Measurements from ENCODE around the gene DNAJC19. TPM values are rescaled to one million over a fixed set of nuclear protein-coding genes. Genes with fewer than 3 reads are reported as not detected.
"Not testable (repeated sequence)": the region's sequence is repeated elsewhere in the genome, so short reads cannot be mapped to it uniquely, and the experiment has no call there.

The DNAJC19 gene
- 10 to 100 TPM; 27.0 to 47.6 (median 38.4) TPM for total RNA-seq

DNA sequence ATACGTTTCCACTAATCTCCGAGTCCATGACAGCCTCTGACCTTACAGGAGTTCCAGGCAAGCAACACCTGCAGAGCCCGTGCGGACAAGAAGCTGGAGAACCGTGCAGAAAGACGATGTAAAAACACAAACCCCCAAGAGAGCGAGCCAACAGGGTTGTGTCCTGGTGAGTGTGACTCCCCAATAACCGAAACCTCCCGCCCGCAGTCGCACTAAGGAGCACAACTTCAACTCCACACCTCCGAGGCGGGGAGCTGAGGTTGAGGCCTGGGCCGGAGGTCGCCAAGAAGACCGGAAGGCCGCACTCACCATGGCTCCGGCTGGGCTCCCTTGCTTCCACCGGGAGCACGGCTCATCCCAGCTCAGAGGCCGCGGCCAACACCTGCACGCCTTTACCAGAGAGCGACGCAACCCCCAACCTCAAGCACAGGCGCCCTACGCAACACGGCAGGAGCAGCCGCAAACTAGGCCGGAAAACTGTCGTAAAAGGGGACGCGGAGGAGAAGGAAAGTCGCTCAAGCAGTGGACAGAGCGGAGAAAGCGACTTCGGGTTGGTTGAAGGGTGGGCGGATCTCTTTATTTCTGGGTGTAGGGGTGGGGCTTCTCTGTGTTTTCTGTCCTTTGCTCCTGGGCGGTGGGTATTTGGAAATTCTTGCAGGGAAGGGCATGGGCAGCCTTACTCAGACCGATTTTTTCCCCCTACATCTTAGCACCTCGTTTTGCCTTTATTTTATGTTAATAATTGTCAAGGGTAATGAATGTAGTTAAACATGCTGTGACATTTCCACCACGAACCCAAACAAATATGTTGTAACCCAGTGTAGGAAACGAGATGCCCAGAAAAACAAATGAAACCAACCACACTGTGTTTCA, at the start of gene DNAJC19:
TSS of gene DNAJC19 (minus strand) at position 446 of the 873 bp plus-strand sequence. CDS start at position 312, 134 bp downstream.
- peak; percentile 92 to 98 (median 97) for ATAC-seq (replicated peaks in 6 of 8)
- Histone ChIP-seq H3K4me3 (peak within 1 kb of the TSS; percentile 47 to 90 (median 59)), H3K27ac (peak within 1 kb of the TSS; percentile 68 to 82), H3K4me1 (replicated peaks in 1 of 2) (peaks cover 9 to 11% of the 10 kb centered on the region in 2 donors)
- in situ Hi-C loops (cut with MboI; ENCODE audit: low pct_unique_long_range_greater_than_20kb in 2 of 9, low sequenced_read_pairs in 9 of 9, unreplicated experiment in 9 of 9), result no loop called here
- 0 to 3% (median 0%) methylated on average over 2 to 37 of the region's 43 CpGs; no CpG with 5 or more reads in 2 of the 10 experiments for WGBS, 10 experiments

GRCh38 chr3:181030948-181031347, 41.4 kb upstream of the DNAJC19 start:
- in situ Hi-C loops (cut with MboI; ENCODE audit: low pct_unique_long_range_greater_than_20kb in 2 of 9, low sequenced_read_pairs in 9 of 9, unreplicated experiment in 9 of 9), result no loop called here
- no peak overlapping the region for H3K4me3 ChIP-seq
- H3K27ac ChIP-seq, result no peak overlapping the region
- no peak for ATAC-seq (replicated peaks in 6 of 8)
- no peaks in the 10 kb centered on the region for H3K4me1 ChIP-seq (replicated peaks in 1 of 2)

DNA sequence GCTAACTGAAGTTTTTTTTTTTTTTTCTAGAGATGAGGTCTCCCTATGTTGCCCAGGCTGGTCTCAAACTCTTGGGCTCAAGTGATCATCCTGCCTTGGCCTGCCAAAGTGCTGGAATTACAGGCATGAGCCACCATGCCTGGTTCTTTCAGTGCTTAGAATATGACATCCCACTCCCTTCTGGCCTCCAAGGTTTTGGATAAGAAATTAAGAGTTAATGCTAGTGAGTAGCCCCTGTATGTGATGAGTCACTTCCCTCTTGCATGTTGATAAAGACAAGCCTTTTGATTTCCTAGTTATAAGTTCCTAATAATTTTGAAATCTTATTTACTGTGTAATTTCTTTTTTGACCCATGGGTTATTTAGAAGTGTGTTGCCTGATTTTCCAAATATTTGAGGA, 35.7 kb upstream of the DNAJC19 start:
- in situ Hi-C loops (cut with MboI; ENCODE audit: low pct_unique_long_range_greater_than_20kb in 2 of 9, low sequenced_read_pairs in 9 of 9, unreplicated experiment in 9 of 9), result no loop called here
- H3K27ac ChIP-seq, result no peak overlapping the region
- ATAC-seq (replicated peaks in 6 of 8), result no peak
- no peaks in the 10 kb centered on the region for H3K4me1 ChIP-seq (replicated peaks in 1 of 2)
- H3K4me3 ChIP-seq, result no peak overlapping the region

- 0 to 95% (median 80%) methylated on average over 1 to 2 of the region's 2 CpGs; no CpG with 5 or more reads in 1 of the 10 experiments for WGBS, 10 experiments
- H3K4me1 ChIP-seq (replicated peaks in 1 of 2), result no peaks in the 10 kb centered on the region
- H3K27ac ChIP-seq, result no peak overlapping the region
- H3K4me3 ChIP-seq, result no peak overlapping the region
- in situ Hi-C loops (cut with MboI; ENCODE audit: low pct_unique_long_range_greater_than_20kb in 2 of 9, low sequenced_read_pairs in 9 of 9, unreplicated experiment in 9 of 9), result no loop called here
- ATAC-seq (replicated peaks in 6 of 8), result no peak
Measured at GRCh38 chr3:181017690-181018089, 28.2 kb upstream of the DNAJC19 start.

- Histone ChIP-seq H3K27ac (no peak overlapping the region), H3K4me1 (replicated peaks in 1 of 2) (no peaks in the 10 kb centered on the region), H3K4me3 (no peak overlapping the region)
- 29 to 80% (median 52%) methylated on average over 1 to 4 of the region's 5 CpGs; no CpG with 5 or more reads in 3 of the 10 experiments for WGBS, 10 experiments
- no peak for ATAC-seq (replicated peaks in 6 of 8)
- in situ Hi-C loops (cut with MboI; ENCODE audit: low pct_unique_long_range_greater_than_20kb in 2 of 9, low sequenced_read_pairs in 9 of 9, unreplicated experiment in 9 of 9), result no loop called here
Measured at GRCh38 chr3:181009225-181009624, 19.7 kb upstream of the DNAJC19 start.

GRCh38 chr3:181008796-181009195, 19.3 kb upstream of the DNAJC19 start:
- Histone ChIP-seq H3K4me1 (replicated peaks in 1 of 2) (no peaks in the 10 kb centered on the region), H3K27ac (no peak overlapping the region), H3K4me3 (no peak overlapping the region)
- 0 to 86% (median 17%) methylated on average over 1 of the region's 1 CpG; no CpG with 5 or more reads in 3 of the 10 experiments for WGBS, 10 experiments
- ATAC-seq (replicated peaks in 6 of 8), result no peak
- in situ Hi-C loops (cut with MboI; ENCODE audit: low pct_unique_long_range_greater_than_20kb in 2 of 9, low sequenced_read_pairs in 9 of 9, unreplicated experiment in 9 of 9), result no loop called here

DNA sequence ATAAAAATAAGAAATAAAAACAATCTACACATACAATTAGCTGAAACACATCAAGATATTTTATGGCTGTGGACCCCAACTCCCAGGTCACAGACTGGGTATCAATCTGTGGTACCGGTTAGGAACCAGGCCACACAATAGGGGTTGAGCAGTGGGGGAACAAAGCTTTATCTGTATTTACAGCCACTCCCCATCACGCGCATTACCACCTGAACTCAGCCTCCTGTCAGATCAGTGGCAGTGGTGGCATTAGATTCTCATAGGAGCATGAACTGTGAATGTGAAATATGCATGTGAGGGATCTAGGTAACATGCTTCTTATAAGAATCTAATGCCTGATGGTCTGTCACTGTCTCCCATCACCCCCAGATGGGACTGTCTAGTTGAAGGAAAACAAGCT, 17.7 kb upstream of the DNAJC19 start:
- no peak for ATAC-seq (replicated peaks in 6 of 8)
- 57 to 100% (median 92%) methylated on average over 1 to 3 of the region's 3 CpGs; no CpG with 5 or more reads in 2 of the 10 experiments for WGBS, 10 experiments

DNA sequence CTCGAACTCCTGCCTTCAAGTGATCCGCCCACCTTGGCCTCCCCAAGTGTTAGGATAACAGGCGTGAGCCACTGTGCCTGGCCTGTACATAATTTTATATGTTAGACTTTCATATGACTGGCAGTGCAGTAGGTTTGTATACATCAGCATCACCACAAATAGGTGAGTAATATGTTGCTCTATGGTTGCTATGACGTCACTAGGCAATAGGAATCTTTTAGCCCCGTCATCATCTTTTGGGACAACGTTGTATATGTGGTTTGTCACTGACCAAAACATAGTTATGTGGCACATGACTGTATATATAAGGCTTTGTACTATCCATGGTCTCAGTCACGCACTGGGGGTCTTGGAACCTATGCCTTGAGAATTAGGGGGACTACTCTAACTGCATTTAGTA, 17.0 kb upstream of the DNAJC19 start:
- Histone ChIP-seq H3K4me1 (replicated peaks in 1 of 2) (no peaks in the 10 kb centered on the region), H3K27ac (no peak overlapping the region), H3K4me3 (no peak overlapping the region)
- in situ Hi-C loops (cut with MboI; ENCODE audit: low pct_unique_long_range_greater_than_20kb in 2 of 9, low sequenced_read_pairs in 9 of 9, unreplicated experiment in 9 of 9), result no loop called here
- 9 to 100% (median 80%) methylated on average over 1 to 5 of the region's 7 CpGs; no CpG with 5 or more reads in 3 of the 10 experiments for WGBS, 10 experiments
- no peak for ATAC-seq (replicated peaks in 6 of 8)

More for the DNA sequence above, 17.7 kb upstream of the DNAJC19 start:
- no peak overlapping the region for H3K4me3 ChIP-seq
- H3K27ac ChIP-seq, result no peak overlapping the region
- no peaks in the 10 kb centered on the region for H3K4me1 ChIP-seq (replicated peaks in 1 of 2)
- in situ Hi-C loops (cut with MboI; ENCODE audit: low pct_unique_long_range_greater_than_20kb in 2 of 9, low sequenced_read_pairs in 9 of 9, unreplicated experiment in 9 of 9), result no loop called here

GRCh38 chr3:181003469-181003868, 13.9 kb upstream of the DNAJC19 start:
- H3K4me1 ChIP-seq (replicated peaks in 1 of 2); in situ Hi-C loops (cut with MboI; ENCODE audit: low pct_unique_long_range_greater_than_20kb in 2 of 9, low sequenced_read_pairs in 9 of 9, unreplicated experiment in 9 of 9); H3K27ac ChIP-seq; ATAC-seq (replicated peaks in 6 of 8); H3K4me3 ChIP-seq: not testable (repeated sequence)
- WGBS, 10 experiments, result 0 to 100% (median 78%) methylated on average over 1 to 2 of the region's 2 CpGs; no CpG with 5 or more reads in 2 of the 10 experiments

DNA sequence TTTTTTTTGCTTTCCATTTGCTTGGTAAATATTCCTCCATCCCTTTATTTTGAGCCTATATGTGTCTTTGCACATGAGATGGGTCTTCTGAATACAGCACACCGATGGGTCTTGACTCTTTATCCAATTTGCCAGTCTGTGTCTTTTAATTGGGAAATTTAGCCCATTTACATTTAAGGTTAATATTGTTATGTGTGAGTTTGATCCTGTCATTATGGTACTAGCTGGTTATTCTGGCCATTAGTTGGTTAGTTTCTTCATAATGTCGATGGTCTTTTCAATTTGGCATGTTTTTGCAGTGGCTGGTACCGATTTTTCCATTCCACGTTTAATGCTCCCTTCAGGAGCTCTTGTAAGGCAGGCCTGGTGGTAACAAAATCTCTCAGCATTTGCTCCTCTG, 12.8 kb upstream of the DNAJC19 start:
- H3K4me3 ChIP-seq; ATAC-seq (replicated peaks in 6 of 8); H3K4me1 ChIP-seq (replicated peaks in 1 of 2); H3K27ac ChIP-seq; in situ Hi-C loops (cut with MboI; ENCODE audit: low pct_unique_long_range_greater_than_20kb in 2 of 9, low sequenced_read_pairs in 9 of 9, unreplicated experiment in 9 of 9): not testable (repeated sequence)
- WGBS, 10 experiments, result 17 to 100% (median 80%) methylated on average over 1 to 4 of the region's 4 CpGs; no CpG with 5 or more reads in 1 of the 10 experiments

DNA sequence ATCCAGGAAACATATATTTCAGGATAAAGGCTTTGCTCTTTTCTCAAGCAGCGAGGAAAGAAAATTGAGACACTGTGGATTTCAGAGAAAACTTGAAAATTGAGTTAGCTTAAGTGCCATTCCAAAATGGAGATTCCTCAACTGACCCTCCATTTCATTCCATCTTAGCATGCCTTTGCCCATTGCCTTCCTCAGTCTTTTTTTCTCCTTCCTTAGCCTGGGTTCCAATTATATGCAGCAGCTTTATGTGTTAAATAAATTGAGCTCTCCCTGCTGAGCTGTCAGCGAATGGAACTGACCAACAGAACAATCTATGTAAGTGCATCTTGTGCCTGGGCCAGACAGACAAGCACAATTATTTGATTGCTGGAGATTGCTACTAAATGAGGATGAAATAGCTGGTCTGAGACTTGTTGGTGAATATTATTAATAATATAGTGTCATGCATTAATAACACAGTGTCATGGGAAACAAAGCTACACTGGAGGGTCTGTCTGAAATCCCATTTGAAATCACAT, 6.9 kb upstream of the DNAJC19 start:
- no peak overlapping the region for H3K4me3 ChIP-seq
- 20 to 90% (median 70%) methylated on average over 1 to 2 of the region's 2 CpGs; no CpG with 5 or more reads in 6 of the 10 experiments for WGBS, 10 experiments
- no peaks in the 10 kb centered on the region for H3K4me1 ChIP-seq (replicated peaks in 1 of 2)
- H3K27ac ChIP-seq, result no peak overlapping the region
- no peak for ATAC-seq (replicated peaks in 6 of 8)
- in situ Hi-C loops (cut with MboI; ENCODE audit: low pct_unique_long_range_greater_than_20kb in 2 of 9, low sequenced_read_pairs in 9 of 9, unreplicated experiment in 9 of 9), result no loop called here

- WGBS, 10 experiments, result 0 to 60% (median 30%) methylated on average over 1 to 2 of the region's 2 CpGs; no CpG with 5 or more reads in 1 of the 10 experiments
- Histone ChIP-seq H3K4me3 (peak overlapping the region in 4 of 5 donors; percentile 47 to 90 (median 56)), H3K27ac (no peak overlapping the region), H3K4me1 (replicated peaks in 1 of 2) (peaks cover 9 to 11% of the 10 kb centered on the region in 2 donors)
- in situ Hi-C loops (cut with MboI; ENCODE audit: low pct_unique_long_range_greater_than_20kb in 2 of 9, low sequenced_read_pairs in 9 of 9, unreplicated experiment in 9 of 9), result no loop called here
- ATAC-seq (replicated peaks in 6 of 8), result no peak
Measured at GRCh38 chr3:180990505-180990904, 969 bp upstream of the DNAJC19 start.

DNA sequence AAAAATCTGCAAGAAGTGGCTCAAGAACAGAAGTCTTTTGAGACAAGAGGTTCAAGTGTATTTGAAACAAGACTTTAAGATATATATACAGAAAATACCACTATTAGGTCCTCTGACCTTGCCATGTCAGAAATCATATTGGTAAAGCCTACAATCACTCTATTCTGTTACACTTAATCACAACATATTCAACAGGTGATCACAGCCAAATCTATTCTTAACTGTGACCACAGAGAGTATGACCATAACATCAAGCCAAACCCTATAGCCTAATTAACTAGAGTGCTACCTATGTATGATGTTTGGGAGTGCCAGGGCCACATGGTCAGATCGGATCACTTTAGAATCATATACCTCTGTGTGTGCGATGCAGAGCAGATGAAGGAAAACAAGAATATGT, 2.2 kb downstream of the DNAJC19 start:
- H3K4me1 ChIP-seq (replicated peaks in 1 of 2), result peaks cover 9 to 11% of the 10 kb centered on the region in 2 donors
- 83 to 100% (median 100%) methylated on average over 1 to 2 of the region's 2 CpGs; no CpG with 5 or more reads in 3 of the 10 experiments for WGBS, 10 experiments
- in situ Hi-C loops (cut with MboI; ENCODE audit: low pct_unique_long_range_greater_than_20kb in 2 of 9, low sequenced_read_pairs in 9 of 9, unreplicated experiment in 9 of 9), result no loop called here
- no peak overlapping the region for H3K4me3 ChIP-seq
- H3K27ac ChIP-seq, result no peak overlapping the region
- ATAC-seq (replicated peaks in 6 of 8), result no peak
